ENCODE measurements around the gene ETV6.

DNA sequence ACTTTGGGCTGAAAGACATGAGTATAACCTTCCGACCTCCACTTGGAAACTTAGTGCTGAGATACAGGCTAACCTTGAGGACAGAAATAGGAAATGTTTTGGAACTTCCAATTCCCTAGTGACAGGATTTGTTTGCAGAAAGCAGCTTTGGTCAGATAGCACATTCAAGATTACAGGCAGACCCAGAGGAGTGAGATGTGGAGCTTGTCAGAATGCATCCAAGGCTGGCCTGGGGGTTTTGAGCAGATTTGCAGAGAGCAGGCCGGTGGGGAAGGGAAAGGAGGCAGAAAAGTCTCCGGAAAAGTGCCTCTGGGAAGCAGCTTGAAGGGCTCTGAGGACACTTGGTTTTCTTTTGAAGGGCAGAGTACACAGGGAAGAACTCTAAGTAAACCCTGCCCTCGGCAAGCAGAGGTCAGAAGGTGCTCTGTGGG lies 180.3 kb downstream of the ETV6 start:
- TF ChIP-seq POLR2A (IDR thresholded peaks at IDR 0.05; ENCODE audit: low read length), result no peak
- TF ChIP-seq GATA1 (IDR thresholded peaks at IDR 0.05; ENCODE audit: low read depth, low read length), result no peak

Measured in erythroblast (primary cell).